GM21447 (cell line): Measurements from ENCODE around the gene PTPRM.

Experiments used
- ATAC-seq: cut with Tn5 transposase; IDR thresholded peaks from one replicate; pipeline ENCODE4 v1.9.1; 2021; ENCODE audit not compliant: unreplicated experiment

PTPRM gene

GRCh38 chr18:7749510-7749981 lies 182.4 kb downstream of the PTPRM start:
- no peak for ATAC-seq

- no peak for ATAC-seq
Measured at GRCh38 chr18:7750095-7750663, 183.1 kb downstream of the PTPRM start.

- ATAC-seq: no peak
Measured at GRCh38 chr18:7750966-7751365, 183.8 kb downstream of the PTPRM start.

- no peak for ATAC-seq
Measured at GRCh38 chr18:7754258-7754657, 187.1 kb downstream of the PTPRM start.

- no peak for ATAC-seq
Measured at GRCh38 chr18:7754725-7755181, 187.6 kb downstream of the PTPRM start.

- no peak for ATAC-seq
Measured at GRCh38 chr18:7755753-7756475, 188.8 kb downstream of the PTPRM start.

GRCh38 chr18:7757175-7757574 lies 190.1 kb downstream of the PTPRM start:
- no peak for ATAC-seq

GRCh38 chr18:7758764-7759163 lies 191.6 kb downstream of the PTPRM start:
- ATAC-seq: no peak

- ATAC-seq: no peak
Measured at GRCh38 chr18:7760967-7761948, 194.1 kb downstream of the PTPRM start.

- ATAC-seq: no peak
Measured at GRCh38 chr18:7764405-7764804, 197.3 kb downstream of the PTPRM start.

- no peak for ATAC-seq
Measured at GRCh38 chr18:7766346-7766745, 199.2 kb downstream of the PTPRM start.

GRCh38 chr18:7766817-7767216 lies 199.7 kb downstream of the PTPRM start:
- no peak for ATAC-seq

- no peak for ATAC-seq
Measured at GRCh38 chr18:7770908-7771307, 203.8 kb downstream of the PTPRM start.

GRCh38 chr18:7772510-7772888 lies 205.4 kb downstream of the PTPRM start:
- ATAC-seq: no peak

GRCh38 chr18:7772951-7773350 lies 205.8 kb downstream of the PTPRM start:
- ATAC-seq: no peak

- ATAC-seq: no peak
Measured at GRCh38 chr18:7775128-7775527, 208.0 kb downstream of the PTPRM start.

- no peak for ATAC-seq
Measured at GRCh38 chr18:7775843-7776242, 208.7 kb downstream of the PTPRM start.

- ATAC-seq: no peak
Measured at GRCh38 chr18:7778181-7778580, 211.1 kb downstream of the PTPRM start.

- no peak for ATAC-seq
Measured at GRCh38 chr18:7779211-7779610, 212.1 kb downstream of the PTPRM start.

- ATAC-seq: no peak
Measured at GRCh38 chr18:7784171-7784570, 217.1 kb downstream of the PTPRM start.

- no peak for ATAC-seq
Measured at GRCh38 chr18:7786569-7786968, 219.5 kb downstream of the PTPRM start.
